Measurements from ENCODE around the gene ZC3H14. TPM values are rescaled to one million over a fixed set of nuclear protein-coding genes. Genes with fewer than 3 reads are reported as not detected.
"Not testable (repeated sequence)": the region's sequence is repeated elsewhere in the genome, so short reads cannot be mapped to it uniquely, and the experiment has no call there.

Gene ZC3H14
- total RNA-seq: 28.7 TPM

GRCh38 chr14:88562831-88563686, at the start of gene ZC3H14:
ZC3H14 (plus strand) TSS chr14:88563037; CDS start chr14:88563134, 97 bp downstream.
- H3K4me3 ChIP-seq (ENCODE audit: low read length in 3 of 3): peak within 1 kb of the TSS; percentile 81 to 98 (median 90)

GRCh38 chr14:88515499-88516221, 47.2 kb upstream of the ZC3H14 start:
- Histone ChIP-seq H3K9ac (ENCODE audit: low read depth in 1 of 3, low read length in 3 of 3) (no peak overlapping the region), H3K27me3 (ENCODE audit: control insufficient read depth in 3 of 3, insufficient read depth in 3 of 3, low read length in 3 of 3) (no peaks in the 10 kb centered on the region), H3K4me3 (ENCODE audit: low read length in 3 of 3) (no peak overlapping the region), H3K36me3 (ENCODE audit: control insufficient read depth in 3 of 3, insufficient read depth in 3 of 3, low read length in 3 of 3) (peaks cover 3 to 15% (median 13%) of the 10 kb centered on the region in 3 donors), H3K27ac (ENCODE audit: low read depth, low read length) (no peak overlapping the region), H3K9me3 (ENCODE audit: control insufficient read depth in 3 of 3, low read length in 3 of 3) (no peaks in the 10 kb centered on the region), H3K4me1 (ENCODE audit: control insufficient read depth in 3 of 3, insufficient read depth in 3 of 3, low read length in 3 of 3) (no peaks in the 10 kb centered on the region)

More at GRCh38 chr14:88562831-88563686, at the start of gene ZC3H14:
- Histone ChIP-seq H3K9ac (ENCODE audit: low read depth in 1 of 3, low read length in 3 of 3) (peak within 1 kb of the TSS; percentile 85 to 93 (median 87)), H3K27me3 (ENCODE audit: control insufficient read depth in 3 of 3, insufficient read depth in 3 of 3, low read length in 3 of 3) (no peaks in the 10 kb centered on the region), H3K36me3 (ENCODE audit: control insufficient read depth in 3 of 3, insufficient read depth in 3 of 3, low read length in 3 of 3) (peaks cover 0 to 5% (median 3%) of the 10 kb centered on the region in 3 donors), H3K9me3 (ENCODE audit: control insufficient read depth in 3 of 3, low read length in 3 of 3) (no peaks in the 10 kb centered on the region), H3K27ac (ENCODE audit: low read depth, low read length) (peak within 1 kb of the TSS; percentile 85), H3K4me1 (ENCODE audit: control insufficient read depth in 3 of 3, insufficient read depth in 3 of 3, low read length in 3 of 3) (peaks cover 9 to 14% (median 11%) of the 10 kb centered on the region in 3 donors)

GRCh38 chr14:88516861-88517357, 45.9 kb upstream of the ZC3H14 start:
- no peak overlapping the region for H3K4me3 ChIP-seq (ENCODE audit: low read length in 3 of 3)
- no peaks in the 10 kb centered on the region for H3K9me3 ChIP-seq (ENCODE audit: control insufficient read depth in 3 of 3, low read length in 3 of 3)
- peaks cover 3 to 15% (median 11%) of the 10 kb centered on the region in 3 donors for H3K36me3 ChIP-seq (ENCODE audit: control insufficient read depth in 3 of 3, insufficient read depth in 3 of 3, low read length in 3 of 3)
- H3K9ac ChIP-seq (ENCODE audit: low read depth in 1 of 3, low read length in 3 of 3): no peak overlapping the region
- no peaks in the 10 kb centered on the region for H3K4me1 ChIP-seq (ENCODE audit: control insufficient read depth in 3 of 3, insufficient read depth in 3 of 3, low read length in 3 of 3)
- no peaks in the 10 kb centered on the region for H3K27me3 ChIP-seq (ENCODE audit: control insufficient read depth in 3 of 3, insufficient read depth in 3 of 3, low read length in 3 of 3)
- no peak overlapping the region for H3K27ac ChIP-seq (ENCODE audit: low read depth, low read length)

- Histone ChIP-seq H3K36me3 (ENCODE audit: control insufficient read depth in 3 of 3, insufficient read depth in 3 of 3, low read length in 3 of 3) (peaks cover 3 to 15% (median 11%) of the 10 kb centered on the region in 3 donors), H3K27me3 (ENCODE audit: control insufficient read depth in 3 of 3, insufficient read depth in 3 of 3, low read length in 3 of 3) (no peaks in the 10 kb centered on the region), H3K27ac (ENCODE audit: low read depth, low read length) (no peak overlapping the region), H3K9me3 (ENCODE audit: control insufficient read depth in 3 of 3, low read length in 3 of 3) (no peaks in the 10 kb centered on the region), H3K9ac (ENCODE audit: low read depth in 1 of 3, low read length in 3 of 3) (no peak overlapping the region), H3K4me3 (ENCODE audit: low read length in 3 of 3) (no peak overlapping the region), H3K4me1 (ENCODE audit: control insufficient read depth in 3 of 3, insufficient read depth in 3 of 3, low read length in 3 of 3) (no peaks in the 10 kb centered on the region)
Observed at GRCh38 chr14:88518592-88519512, 44.0 kb upstream of the ZC3H14 start.

- no peak overlapping the region for H3K4me3 ChIP-seq (ENCODE audit: low read length in 3 of 3)
- no peak overlapping the region for H3K9ac ChIP-seq (ENCODE audit: low read depth in 1 of 3, low read length in 3 of 3)
- no peaks in the 10 kb centered on the region for H3K27me3 ChIP-seq (ENCODE audit: control insufficient read depth in 3 of 3, insufficient read depth in 3 of 3, low read length in 3 of 3)
- no peaks in the 10 kb centered on the region for H3K4me1 ChIP-seq (ENCODE audit: control insufficient read depth in 3 of 3, insufficient read depth in 3 of 3, low read length in 3 of 3)
- H3K9me3 ChIP-seq (ENCODE audit: control insufficient read depth in 3 of 3, low read length in 3 of 3): no peaks in the 10 kb centered on the region
- no peak overlapping the region for H3K27ac ChIP-seq (ENCODE audit: low read depth, low read length)
- peaks cover 1 to 13% (median 9%) of the 10 kb centered on the region in 3 donors for H3K36me3 ChIP-seq (ENCODE audit: control insufficient read depth in 3 of 3, insufficient read depth in 3 of 3, low read length in 3 of 3)
Observed at GRCh38 chr14:88519907-88520306, 42.9 kb upstream of the ZC3H14 start.

GRCh38 chr14:88521818-88522217, 41.0 kb upstream of the ZC3H14 start:
- Histone ChIP-seq H3K4me1 (ENCODE audit: control insufficient read depth in 3 of 3, insufficient read depth in 3 of 3, low read length in 3 of 3) (no peaks in the 10 kb centered on the region), H3K27ac (ENCODE audit: low read depth, low read length) (no peak overlapping the region), H3K27me3 (ENCODE audit: control insufficient read depth in 3 of 3, insufficient read depth in 3 of 3, low read length in 3 of 3) (no peaks in the 10 kb centered on the region), H3K9me3 (ENCODE audit: control insufficient read depth in 3 of 3, low read length in 3 of 3) (no peaks in the 10 kb centered on the region), H3K9ac (ENCODE audit: low read depth in 1 of 3, low read length in 3 of 3) (no peak overlapping the region), H3K36me3 (ENCODE audit: control insufficient read depth in 3 of 3, insufficient read depth in 3 of 3, low read length in 3 of 3) (peaks cover 0 to 2% (median 0%) of the 10 kb centered on the region in 3 donors), H3K4me3 (ENCODE audit: low read length in 3 of 3) (no peak overlapping the region)

- no peaks in the 10 kb centered on the region for H3K36me3 ChIP-seq (ENCODE audit: control insufficient read depth in 3 of 3, insufficient read depth in 3 of 3, low read length in 3 of 3)
- no peak overlapping the region for H3K4me3 ChIP-seq (ENCODE audit: low read length in 3 of 3)
- no peaks in the 10 kb centered on the region for H3K27me3 ChIP-seq (ENCODE audit: control insufficient read depth in 3 of 3, insufficient read depth in 3 of 3, low read length in 3 of 3)
- H3K27ac ChIP-seq (ENCODE audit: low read depth, low read length): no peak overlapping the region
- no peaks in the 10 kb centered on the region for H3K9me3 ChIP-seq (ENCODE audit: control insufficient read depth in 3 of 3, low read length in 3 of 3)
- H3K4me1 ChIP-seq (ENCODE audit: control insufficient read depth in 3 of 3, insufficient read depth in 3 of 3, low read length in 3 of 3): no peaks in the 10 kb centered on the region
- H3K9ac ChIP-seq (ENCODE audit: low read depth in 1 of 3, low read length in 3 of 3): no peak overlapping the region
Observed at GRCh38 chr14:88522393-88522792, 40.4 kb upstream of the ZC3H14 start.

GRCh38 chr14:88529889-88530288, 32.9 kb upstream of the ZC3H14 start:
- H3K27ac ChIP-seq (ENCODE audit: low read depth, low read length); H3K9ac ChIP-seq (ENCODE audit: low read depth in 1 of 3, low read length in 3 of 3); H3K36me3 ChIP-seq (ENCODE audit: control insufficient read depth in 3 of 3, insufficient read depth in 3 of 3, low read length in 3 of 3); H3K4me3 ChIP-seq (ENCODE audit: low read length in 3 of 3); H3K27me3 ChIP-seq (ENCODE audit: control insufficient read depth in 3 of 3, insufficient read depth in 3 of 3, low read length in 3 of 3); H3K9me3 ChIP-seq (ENCODE audit: control insufficient read depth in 3 of 3, low read length in 3 of 3); H3K4me1 ChIP-seq (ENCODE audit: control insufficient read depth in 3 of 3, insufficient read depth in 3 of 3, low read length in 3 of 3): not testable (repeated sequence)

GRCh38 chr14:88533064-88533602, 29.7 kb upstream of the ZC3H14 start:
- Histone ChIP-seq H3K27ac (ENCODE audit: low read depth, low read length) (no peak overlapping the region), H3K27me3 (ENCODE audit: control insufficient read depth in 3 of 3, insufficient read depth in 3 of 3, low read length in 3 of 3) (no peaks in the 10 kb centered on the region), H3K9ac (ENCODE audit: low read depth in 1 of 3, low read length in 3 of 3) (no peak overlapping the region), H3K4me1 (ENCODE audit: control insufficient read depth in 3 of 3, insufficient read depth in 3 of 3, low read length in 3 of 3) (peaks cover 2 to 6% (median 5%) of the 10 kb centered on the region in 3 donors), H3K4me3 (ENCODE audit: low read length in 3 of 3) (no peak overlapping the region), H3K36me3 (ENCODE audit: control insufficient read depth in 3 of 3, insufficient read depth in 3 of 3, low read length in 3 of 3) (peaks cover 0 to 9% (median 2%) of the 10 kb centered on the region in 3 donors), H3K9me3 (ENCODE audit: control insufficient read depth in 3 of 3, low read length in 3 of 3) (no peaks in the 10 kb centered on the region)

Data from skeletal muscle tissue (tissue), 4 donors.